Left cardiac atrium (tissue), 4 donors: ENCODE data around the gene ATP11C. TPM values are rescaled to one million over a fixed set of nuclear protein-coding genes. Genes with fewer than 3 reads are reported as not detected.
"Not testable (repeated sequence)": the region's sequence is repeated elsewhere in the genome, so short reads cannot be mapped to it uniquely, and the experiment has no call there.

ENCODE experiments used
- ATAC-seq, 2 donors: fragments of 200-7000 bp; cut with Tn5 transposase; one replicate each; pipeline ENCODE4 v1.9.1; 2020; ENCODE audit warnings: mild to moderate bottlenecking in 2 of 2, moderate library complexity in 2 of 2
- DNase-seq: peaks from one replicate; pipeline ENCODE4 v3.0.0-alpha.2; 2020
- intact Hi-C, 2 donors: fragments of 100-400 bp; cut with DNase I; formaldehyde crosslinking; loops; one replicate each; pipeline versions ENCODE4 v1.14.1 to v1.15.1; 2022 to 2023
- total RNA-seq, 2 donors: library from RNA; stranded (reverse); fragmentation: NEBNext Ultra II Directional; extraction: Animal tissue kit (Norgen Biotek cat#: 25700); gene quantifications; one replicate each; pipeline ENCODE4 v1.2.1, GENCODE V29; 2021
- donor health status: DM: no; HTN: yes; CAD: no.
- donor health status: DM: no; HTN: yes; CAD: no; lungs with severe emphysema.
- donor health status: DM: yes; HTN: yes; CAD: no.
- donor health status: Dilated cardiomyopathy.

The ATP11C gene
- total RNA-seq, 2 donors from 2014 or later = 7.2 to 10.9 TPM

DNA sequence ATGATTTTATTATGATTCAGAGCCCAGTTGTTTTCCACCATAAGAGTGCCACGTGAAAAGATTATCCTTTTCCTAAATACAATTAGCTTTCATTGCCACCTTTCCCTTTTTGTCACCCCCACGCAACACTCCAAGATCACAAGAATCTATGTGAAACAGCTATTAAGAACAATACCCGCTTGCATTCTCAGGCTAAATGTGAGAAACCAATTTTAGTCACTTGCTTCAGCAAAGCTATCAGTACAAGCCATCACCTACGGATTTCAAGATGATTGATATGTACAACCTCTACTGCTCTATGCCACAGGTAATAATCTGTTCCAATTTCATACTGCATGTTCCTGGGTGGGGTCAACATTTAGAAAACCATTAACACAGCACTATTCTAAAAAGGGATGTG is 2.5 kb downstream of the ATP11C start:
- DNase-seq (no peak), ATAC-seq (no peak)
- intact Hi-C loops = no loop called here

DNA sequence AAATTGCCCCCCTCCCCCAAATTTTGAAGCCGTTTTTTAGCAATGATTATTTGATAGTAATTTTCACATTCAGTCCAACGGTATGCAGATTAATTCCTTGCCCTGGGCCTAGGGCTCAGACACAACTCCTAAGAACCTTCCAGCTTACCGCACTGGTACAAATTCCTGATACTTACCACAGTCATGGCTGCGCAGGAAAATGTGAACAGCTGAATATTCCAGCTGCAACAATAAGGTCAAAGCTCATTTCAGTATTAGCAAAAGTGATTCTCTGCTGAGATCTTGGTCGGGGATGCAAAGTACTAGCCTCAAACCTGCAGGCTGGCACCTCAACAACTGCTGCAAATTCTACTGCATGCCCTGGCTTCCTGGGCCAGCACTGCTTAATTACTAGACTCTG is 3.0 kb downstream of the ATP11C start:
- intact Hi-C loops = no loop called here

DNA sequence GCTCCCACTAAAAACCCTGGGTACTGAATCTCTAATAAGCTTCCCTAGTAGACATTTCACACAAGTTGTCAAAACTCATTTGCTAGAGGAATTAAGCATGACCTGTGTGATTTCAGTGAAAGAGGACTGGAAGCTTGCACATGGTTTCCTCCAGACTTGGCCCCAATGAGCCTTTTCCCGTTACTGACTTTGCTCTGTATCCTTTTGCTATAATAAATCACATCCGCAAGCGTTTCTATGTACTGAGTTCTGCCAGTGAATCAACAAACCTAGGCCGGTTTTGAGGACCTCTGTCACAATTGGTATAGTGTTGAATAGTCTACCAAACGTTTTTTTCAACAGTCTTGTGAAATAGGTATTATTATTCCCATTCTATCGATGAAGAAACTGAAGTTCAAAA is 8.2 kb downstream of the ATP11C start:
- ATAC-seq (no peak), DNase-seq (no peak)
- intact Hi-C loops = no loop called here

More for the DNA sequence above, 3.0 kb downstream of the ATP11C start:
- no peak for ATAC-seq
- DNase-seq = no peak

DNA sequence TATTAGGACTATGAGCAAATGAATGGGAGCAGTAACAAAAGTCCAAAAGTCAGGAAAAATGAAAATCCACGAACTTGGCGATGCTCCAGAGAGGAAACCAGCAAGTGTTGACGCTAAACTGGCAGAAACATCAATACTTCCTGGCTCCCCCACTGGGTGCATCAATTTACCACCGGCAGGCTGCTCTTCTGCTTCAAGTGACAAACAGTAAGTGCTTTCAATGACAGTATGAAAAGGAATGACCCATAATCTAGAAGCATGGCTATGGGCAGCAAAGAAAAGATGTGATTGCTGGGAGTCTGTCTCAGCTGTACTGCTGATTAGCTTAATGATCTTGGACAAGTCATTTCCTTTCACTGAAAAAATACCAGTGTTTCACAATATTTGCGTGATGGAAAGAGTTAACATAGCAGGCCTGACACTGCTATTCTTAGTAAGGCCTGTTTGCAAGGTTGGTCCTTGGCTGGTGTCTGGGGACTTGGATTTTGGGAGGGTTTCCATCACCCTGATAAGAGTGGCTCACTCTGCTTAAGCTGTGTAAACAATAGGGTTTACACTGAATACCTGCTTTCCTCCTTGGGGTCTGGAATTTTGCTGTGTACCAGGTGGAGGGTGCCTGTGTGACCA is 8.7 kb downstream of the ATP11C start:
- DNase-seq (no peak), ATAC-seq (no peak)
- intact Hi-C loops = no loop called here

DNA sequence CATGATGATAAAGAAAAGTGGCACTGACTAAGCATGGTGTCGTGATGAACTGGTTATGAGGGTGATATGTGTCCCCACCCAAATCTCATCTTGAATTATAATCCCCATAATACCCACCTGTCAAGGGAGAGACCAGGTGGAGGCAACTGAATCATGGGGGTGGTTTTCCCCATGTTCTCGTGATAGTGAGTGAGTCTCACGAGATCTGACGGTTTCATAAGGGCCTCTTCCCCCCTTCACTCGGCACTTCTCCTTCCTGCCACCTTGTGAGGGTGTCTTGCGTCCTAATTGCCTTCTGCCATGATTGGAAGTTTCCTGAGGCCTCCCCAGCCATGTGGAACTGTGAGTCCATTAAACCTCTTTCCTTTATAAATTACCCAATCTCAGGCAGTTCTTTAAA is 11.7 kb downstream of the ATP11C start:
- DNase-seq, ATAC-seq, intact Hi-C loops: not testable (repeated sequence)

DNA sequence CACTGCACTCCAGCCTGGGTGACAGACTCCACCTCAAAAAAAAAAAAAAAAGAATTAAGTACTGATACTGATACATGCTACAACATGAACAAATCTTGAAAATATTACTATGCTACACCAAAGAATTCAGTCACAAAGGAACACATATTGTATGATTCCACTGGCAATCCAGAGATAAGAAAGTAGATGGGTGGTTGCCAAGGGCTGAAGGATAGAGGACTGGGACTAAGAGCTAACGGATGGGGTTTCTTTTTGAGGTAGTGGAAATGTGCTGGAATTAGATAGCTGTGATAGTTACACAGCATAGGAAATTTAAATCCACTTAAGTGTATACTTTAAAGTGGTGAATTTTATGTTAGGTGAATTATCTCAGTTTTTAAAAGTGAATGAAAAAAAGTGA is 12.5 kb downstream of the ATP11C start:
- DNase-seq (no peak), ATAC-seq (no peak)
- intact Hi-C loops = no loop called here

DNA sequence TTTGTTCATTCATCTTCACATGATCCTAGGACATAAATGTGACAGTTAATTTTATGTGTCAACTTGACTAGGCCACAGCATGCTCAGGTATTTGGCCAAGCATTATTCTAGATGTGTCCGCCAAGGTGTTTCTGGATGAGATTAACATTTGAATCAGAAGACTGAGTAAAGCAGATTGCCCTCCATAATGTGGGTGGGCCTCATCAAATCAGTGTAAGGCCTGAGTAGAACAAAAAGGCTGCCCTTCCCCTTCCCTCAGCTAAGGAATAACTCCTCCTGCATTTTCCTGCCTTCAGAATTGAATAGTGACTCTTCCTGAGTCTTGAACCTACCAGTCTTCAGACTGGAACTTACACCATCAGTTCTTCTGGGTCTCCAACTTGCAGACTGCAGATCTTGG is 18.4 kb downstream of the ATP11C start:
- DNase-seq (no peak), ATAC-seq (no peak)
- intact Hi-C loops = no loop called here

DNA sequence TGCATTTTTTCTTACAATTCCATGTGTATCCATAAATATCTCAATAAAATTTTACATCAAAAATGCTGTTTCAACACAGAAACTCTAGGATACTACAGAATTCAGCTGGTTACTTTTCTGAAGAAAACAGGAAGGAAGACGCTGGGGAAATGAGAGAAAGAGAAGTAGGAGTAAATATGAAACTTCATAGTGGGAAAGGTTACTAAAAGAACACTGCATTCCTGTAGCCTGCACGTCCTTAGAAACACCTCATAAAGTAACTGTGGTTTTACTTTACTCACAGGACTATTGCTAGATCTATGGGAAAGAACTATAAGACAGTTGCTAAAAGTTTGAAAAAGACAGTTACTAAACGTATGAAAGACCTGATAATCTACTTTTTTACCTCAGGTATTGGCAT is 23.1 kb downstream of the ATP11C start:
- no peak for ATAC-seq
- no peak for DNase-seq
- intact Hi-C loops = no loop called here

DNA sequence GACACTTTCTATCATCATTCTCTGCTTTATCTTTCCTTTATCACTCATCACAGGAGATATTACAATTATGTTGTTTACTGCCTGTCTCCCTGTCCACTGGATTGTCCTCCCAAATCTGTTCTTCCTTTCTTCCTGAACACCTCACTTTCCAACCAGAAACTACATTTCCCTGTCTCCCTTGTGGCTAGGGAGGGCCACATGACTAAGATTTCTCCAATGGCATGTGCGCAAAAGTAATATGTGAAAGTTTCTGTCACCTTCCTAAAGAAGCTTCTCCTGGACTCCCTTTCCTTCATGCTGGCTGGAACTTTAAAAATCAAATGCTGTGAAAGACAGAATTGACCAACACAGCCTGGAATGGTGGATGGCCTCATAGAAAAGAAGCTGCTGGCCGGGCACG is 25.8 kb downstream of the ATP11C start:
- intact Hi-C loops = no loop called here
- DNase-seq (no peak), ATAC-seq (no peak)

DNA sequence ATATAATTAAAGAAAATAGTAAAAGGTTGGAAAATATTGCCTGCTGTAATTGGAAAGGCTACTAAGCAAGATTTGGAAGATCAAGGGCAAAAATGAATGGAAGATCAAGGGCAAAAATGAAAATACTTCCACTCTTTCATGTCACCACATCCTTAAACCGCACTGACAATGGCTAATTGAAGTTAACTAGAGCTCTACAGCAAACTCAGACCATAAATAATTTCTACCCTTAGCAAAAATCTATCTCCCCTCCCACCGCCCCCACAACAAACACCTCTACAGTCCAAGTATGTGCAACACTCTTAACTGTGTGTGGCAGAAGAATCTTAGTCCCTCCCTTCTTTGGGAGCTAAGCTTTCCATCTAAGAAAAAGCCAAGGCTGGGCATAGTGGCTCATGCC is 27.1 kb downstream of the ATP11C start:
- DNase-seq (no peak), ATAC-seq (no peak)
- intact Hi-C loops = no loop called here

DNA sequence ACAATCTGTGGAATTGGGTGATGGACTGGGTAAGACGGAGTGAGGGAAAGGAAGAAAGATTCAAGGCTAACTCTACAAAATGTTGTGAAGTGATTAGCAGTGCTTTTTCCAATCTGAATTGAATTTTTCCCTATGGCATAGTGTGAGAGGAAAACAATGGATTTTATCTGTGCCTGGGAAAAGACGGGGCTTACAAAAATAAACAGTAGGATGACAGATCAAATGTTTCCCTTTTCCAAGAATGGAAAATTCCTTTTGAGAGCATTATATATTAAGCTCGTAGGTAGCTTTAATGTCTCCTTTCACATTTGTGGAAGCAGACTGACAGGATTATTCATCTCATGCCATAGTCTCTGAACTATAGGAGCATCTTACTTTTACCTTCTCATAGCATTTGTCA is 27.8 kb downstream of the ATP11C start:
- intact Hi-C loops = no loop called here
- ATAC-seq = no peak
- DNase-seq = no peak

DNA sequence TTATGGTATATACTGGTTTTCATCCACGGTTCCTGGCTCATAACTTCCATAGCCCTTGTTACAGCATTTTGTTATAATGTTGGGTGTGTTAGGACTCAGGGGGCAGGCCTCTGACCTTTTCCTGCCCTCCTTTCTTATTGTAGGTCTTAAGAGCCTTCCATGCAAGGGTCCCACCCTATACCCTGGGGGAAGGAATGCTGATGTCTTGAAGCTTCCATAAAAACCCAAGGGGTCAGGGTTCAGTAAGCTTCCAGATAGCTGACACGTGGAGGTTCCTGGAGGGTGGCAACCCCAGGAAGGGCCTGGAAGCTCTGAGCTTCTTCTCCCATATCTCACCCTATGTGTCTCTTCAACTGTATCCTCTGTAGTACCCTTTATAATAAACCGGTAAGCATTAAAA is 29.6 kb downstream of the ATP11C start:
- no peak for DNase-seq
- intact Hi-C loops = no loop called here
- ATAC-seq = no peak

DNA sequence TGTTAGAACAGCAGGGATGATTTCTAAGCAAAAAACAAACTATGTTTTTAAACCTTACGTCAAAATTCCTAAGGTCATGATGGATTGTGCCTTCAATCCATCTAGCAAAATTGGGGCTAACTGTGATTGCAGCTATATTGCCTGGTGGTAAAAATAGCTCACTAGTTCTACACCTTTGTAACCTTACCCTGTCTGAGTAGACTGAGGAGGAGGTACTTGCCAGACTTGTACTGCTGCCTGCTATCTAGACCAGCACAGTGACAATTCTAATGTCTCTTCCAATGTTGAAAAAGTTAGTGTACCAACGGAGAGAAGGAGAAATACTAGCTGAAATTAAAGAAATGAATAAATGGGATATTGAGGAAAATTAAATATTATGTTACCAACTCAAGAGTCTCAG is 30.3 kb downstream of the ATP11C start:
- ATAC-seq (no peak), DNase-seq (no peak)
- intact Hi-C loops = no loop called here

DNA sequence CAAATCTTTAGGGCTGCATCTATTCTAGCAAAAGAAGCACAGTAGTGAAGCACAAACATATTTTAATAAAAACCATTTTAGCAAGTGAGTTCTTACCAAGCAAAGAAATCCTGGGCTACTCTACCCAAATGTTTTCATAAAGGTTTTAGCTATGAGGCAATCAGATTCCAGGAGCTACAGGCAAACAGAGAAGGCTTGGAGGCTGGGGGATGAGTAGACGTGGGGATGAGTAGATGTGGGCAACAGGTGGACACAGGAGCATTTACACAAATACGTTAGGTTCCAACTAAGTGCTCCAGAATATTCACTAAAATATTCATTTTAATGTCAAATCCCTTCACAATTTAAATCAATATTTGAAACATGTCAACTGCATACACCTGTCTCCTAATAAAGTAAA is 34.5 kb downstream of the ATP11C start:
- ATAC-seq = no peak

DNA sequence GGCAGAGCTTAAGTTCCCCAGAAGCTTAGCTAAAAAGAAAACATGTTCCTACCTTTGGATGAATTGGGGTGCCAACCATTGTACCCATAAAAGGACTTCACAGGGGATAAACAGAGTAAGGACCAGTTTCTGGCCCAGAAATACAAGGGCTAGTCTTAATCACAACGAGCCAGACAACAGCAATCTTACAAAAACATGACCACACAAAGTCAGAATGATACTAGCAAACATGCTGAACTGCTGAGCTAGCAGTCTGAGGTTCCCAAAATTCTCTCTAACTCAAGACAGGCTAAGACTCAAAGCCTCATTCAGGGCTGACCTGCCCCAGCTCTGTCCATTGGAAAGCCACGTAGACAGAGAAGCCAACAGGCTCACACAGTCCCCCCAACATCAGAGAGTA is 40.3 kb downstream of the ATP11C start:
- peak in 1 of 2 donors; percentile 27 for ATAC-seq
- intact Hi-C loops = no loop called here
- DNase-seq = no peak

More for the DNA sequence above, 34.5 kb downstream of the ATP11C start:
- DNase-seq = no peak
- intact Hi-C loops = no loop called here

DNA sequence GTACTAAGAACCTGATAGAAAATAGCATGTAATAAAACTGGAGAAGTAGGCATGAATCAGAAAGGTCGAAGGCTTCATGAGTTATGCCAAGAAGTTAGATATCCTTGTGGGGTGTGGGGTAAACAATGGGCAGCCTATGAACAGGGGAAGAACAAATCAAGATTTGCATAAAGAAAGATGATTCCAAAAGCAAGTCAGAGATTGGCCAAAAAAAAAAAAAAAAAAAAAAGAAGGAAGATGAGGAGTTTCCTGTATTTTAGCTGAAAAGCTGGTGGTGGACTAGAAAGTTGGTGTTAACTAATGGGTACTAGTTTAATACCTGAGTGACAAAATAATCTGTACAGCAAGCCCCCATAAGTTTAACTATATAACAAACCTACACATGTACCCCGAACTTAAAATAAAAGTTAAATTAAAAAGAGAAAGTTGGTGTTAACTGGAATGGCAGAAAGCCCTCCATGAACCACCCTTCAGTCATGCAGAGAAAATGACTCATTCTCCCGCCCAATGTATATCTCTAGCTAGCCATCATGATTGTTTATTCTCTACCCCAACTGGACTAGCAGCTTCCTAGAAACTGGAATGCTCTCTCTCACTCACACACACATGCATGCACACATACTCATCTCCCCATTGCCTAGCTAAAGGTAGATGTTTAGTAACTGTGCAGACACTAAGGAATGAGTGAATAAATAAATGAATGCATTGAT is 41.7 kb downstream of the ATP11C start:
- no peak for ATAC-seq
- intact Hi-C loops = no loop called here
- DNase-seq = no peak

DNA sequence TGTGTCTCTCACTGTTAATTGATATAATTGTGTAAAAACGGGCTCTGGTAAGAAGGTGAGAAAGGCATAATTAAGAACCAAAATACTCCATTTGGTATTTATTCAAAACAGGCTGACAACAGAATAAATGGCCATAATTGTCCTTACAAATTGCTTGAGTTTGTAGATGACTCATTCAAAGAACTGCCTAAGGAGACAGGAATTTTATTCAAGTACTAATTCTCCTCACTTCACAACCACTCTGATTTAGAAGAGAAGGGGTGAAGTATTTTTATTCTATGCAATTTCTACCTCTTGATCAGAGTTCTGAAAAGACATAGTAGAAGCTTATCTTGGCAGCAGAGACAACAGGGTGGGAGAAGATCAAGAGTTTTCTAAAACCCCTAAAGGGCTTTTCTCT is 43.1 kb downstream of the ATP11C start:
- ATAC-seq (no peak), DNase-seq (no peak)
- intact Hi-C loops = no loop called here

DNA sequence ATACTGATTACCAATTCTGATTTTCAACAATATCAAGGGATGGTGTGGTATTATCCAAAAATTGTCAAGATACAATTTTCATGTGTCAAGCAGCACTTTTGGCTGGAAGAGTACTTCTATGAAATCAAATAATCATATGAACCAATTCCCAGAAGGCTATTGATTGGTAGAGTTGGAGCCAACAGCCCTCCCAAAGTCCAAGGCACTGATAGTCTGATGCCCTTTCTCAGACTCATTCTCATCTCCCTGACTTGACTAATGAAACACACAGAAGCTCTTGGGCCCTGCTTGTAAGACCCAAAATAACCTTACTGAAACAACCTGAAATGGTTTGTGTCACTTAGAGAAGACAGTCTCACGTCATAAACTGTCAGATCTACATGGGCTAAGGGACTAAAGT is 48.9 kb downstream of the ATP11C start:
- DNase-seq = no peak
- intact Hi-C loops = no loop called here
- ATAC-seq = no peak

DNA sequence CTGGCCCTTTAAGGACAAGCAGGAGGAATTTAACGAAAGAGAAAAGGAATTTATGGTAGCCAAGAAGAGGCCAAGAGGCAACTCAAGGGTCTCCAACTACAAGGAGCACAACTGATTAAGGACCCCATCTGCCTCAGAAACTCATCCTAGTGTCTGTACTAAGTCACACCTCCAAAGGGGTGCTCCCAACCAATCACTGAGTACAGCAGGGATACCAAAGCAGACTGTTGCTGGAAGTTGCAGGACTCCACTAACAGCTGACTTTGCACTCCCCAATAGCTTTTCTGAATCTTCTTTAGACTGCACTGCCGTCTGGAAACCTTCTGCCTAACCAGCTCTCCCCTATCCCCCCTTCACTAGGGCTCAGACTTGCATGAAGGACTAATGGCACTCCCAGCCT is 50.6 kb downstream of the ATP11C start:
- ATAC-seq = peak in 1 of 2 donors; percentile 57

DNA sequence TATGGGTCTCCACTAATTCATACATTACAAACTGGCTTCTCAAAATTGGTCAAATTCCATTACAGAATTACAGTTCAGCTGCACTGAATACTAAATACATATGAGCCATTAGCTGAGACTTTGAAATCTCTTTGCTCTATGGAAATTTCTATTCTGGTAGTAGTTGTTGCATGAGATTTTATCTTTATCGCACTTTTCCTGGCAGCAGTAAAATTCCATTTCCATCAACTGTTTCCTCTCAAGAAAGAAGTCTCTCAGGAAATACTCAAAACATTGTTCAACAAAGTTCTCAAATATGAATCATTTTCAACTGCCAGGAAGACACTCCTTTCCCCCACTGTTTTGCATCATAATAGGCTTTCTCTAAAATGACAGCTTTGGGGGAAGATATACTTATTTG is 51.3 kb downstream of the ATP11C start:
- no peak for DNase-seq
- ATAC-seq = peak; percentile 19 to 49
- intact Hi-C loops = no loop called here

More for the DNA sequence above, 50.6 kb downstream of the ATP11C start:
- intact Hi-C loops = no loop called here
- no peak for DNase-seq

DNA sequence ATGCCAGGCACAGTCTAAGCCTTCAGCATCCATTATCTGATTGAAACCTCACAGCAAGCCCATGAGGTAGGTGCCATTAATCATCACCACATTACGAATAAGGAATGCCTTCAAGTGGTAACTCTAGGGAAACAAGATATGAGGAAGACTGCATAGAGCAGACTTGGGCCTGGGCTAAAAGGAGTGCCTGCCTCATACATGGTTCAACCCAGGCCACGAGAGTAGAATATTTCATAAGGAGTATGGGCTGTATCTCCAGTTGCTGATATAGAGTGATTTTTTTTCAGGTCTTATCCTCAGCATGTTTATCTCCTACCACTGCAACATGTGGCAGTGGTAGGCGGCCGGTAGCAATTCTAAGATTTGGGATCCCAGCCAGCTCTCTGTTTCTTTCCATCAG is 51.7 kb downstream of the ATP11C start:
- intact Hi-C loops = no loop called here
- peak; percentile 12 to 84 for ATAC-seq
- DNase-seq = no peak
